ENCODE measurements around the gene SASH3.

The SASH3 gene

DNA sequence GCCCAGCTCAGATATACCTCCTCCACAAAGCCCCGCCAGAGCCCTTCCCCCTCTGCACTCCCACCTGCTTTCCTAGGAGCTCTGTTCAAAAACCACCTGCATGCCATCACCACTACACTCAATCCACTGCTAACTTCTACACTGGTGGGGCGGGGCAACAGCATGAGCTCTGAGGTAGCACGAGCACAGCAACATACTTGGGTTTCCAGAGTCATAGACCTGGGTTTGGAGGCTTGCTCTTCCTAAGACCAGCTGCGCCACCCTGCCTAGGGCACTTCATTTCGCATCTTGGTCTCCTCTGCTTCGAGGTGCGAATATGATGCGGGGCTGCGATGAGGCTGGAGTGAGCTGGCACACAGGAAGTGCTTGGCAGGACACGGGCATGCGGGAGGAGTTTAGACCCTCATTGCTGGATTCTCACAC lies 3.6 kb downstream of the SASH3 start:
- DNase-seq (ENCODE audit: low spot score), result no peak

GRCh38 chrX:129784371-129784770 lies 4.6 kb downstream of the SASH3 start:
- no peak for DNase-seq (ENCODE audit: low spot score)

DNA sequence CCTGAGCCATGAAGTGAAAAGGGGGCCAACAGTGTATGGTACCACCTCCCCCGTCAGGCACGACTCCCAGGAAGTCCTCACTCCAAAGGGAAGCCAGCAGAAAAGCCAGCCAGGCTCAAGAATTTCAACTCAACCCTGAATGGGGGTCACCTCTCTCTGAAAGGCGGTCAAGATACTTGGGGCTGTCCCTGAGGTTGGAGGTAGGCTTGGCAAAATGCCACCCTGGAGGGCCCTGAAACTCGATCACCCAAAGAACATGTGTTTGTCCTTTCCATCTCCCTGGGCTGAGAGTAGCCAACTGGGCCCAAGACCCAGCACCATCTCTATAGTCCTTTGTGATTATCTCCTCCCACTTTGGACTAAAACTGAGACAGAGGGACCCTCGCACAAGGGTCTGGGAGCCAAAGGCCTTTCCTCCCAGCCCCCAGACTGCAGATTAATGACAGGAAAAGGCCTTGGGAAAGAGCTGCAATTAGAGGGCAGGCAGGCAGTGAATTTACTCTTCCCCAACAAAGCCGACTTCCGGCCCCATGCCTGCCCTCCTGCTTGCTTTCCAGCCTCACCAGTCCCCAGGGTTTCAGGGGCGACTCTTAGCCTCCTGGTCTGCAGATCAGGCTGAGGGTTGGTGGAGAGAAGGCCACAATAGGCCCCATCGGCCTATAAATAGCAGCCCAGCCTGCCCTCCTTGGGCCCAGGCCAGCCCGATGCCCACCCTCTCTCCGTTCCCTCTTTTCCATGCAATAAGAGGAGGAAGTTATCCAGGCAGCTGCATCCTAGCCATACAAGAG lies 5.6 kb downstream of the SASH3 start:
- DNase-seq (ENCODE audit: low spot score), result no peak

GRCh38 chrX:129786210-129786651 lies 6.5 kb downstream of the SASH3 start:
- no peak for DNase-seq (ENCODE audit: low spot score)

DNA sequence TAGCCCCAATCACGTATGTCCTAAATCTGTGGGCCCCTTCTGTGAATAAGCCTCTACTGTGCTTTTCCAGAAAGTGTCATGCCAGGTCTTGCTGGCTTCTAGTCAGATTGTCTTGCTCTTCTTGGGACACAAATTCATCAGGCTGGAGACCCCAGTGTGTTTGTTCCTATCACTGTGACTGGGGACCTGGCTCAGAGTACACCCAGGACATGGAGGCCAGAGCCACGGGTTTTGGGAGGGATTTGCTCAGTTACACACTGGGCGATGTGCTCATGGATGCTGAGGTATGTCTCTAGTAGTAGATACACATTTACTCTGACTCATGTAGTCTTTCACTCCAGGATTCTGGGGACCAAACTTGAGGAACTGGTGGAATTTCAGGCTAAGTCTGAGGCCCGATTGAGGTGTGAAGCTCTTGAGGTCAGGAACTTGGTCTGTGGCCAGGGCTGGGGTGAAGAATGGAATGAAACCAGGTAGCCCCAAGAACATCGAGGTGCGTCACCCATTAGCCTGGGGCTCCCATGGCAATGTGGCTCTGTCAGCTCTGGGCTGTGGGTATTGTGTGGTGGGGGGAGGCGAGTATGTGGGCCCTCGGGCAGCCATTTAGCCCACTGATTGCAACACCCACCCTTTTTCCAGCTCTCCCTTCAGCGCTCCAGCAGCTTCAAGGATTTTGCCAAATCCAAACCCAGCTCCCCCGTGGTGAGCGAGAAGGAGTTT lies 7.7 kb downstream of the SASH3 start:
- no peak for DNase-seq (ENCODE audit: low spot score)

DNA sequence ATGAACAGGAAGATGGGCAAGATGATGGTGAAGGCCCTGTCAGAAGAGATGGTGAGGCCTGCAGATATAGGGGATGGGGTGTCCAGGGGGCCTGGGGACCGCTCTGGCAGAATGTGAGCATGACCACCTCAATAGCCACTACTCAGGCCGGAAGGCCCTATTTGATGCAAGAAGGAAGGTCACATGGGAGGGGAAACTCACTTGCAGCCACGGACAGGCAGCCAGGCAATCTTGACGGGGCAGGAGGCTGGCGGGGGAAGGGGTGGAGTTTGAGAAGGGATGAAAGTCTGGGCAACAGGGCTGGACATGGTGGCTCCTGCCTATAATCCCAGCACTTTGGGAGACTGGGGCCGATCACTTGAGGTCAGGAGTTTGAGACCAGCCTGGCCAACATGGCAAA lies 8.8 kb downstream of the SASH3 start:
- no peak for DNase-seq (ENCODE audit: low spot score)

DNA sequence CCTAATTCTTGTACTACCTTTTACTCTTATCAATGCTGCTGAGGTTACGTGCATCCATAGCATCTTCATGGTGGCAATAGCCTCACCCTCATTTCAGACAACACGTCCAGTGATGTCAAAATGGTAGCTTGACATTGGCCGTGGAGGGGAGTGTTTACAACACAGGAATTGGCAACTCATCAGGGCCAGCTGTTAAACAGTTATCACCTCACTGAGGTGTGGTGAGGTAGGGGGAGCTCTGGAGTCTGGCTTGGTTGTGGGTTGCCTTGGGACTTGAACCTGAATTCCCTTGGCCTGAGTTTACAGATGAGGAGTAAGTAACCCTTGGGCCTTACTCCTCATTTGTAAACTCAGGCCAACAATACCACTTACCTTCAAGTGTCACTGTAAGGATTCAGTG lies 10.4 kb downstream of the SASH3 start:
- DNase-seq (ENCODE audit: low spot score), result no peak

GRCh38 chrX:129790808-129791207 lies 11.1 kb downstream of the SASH3 start:
- no peak for DNase-seq (ENCODE audit: low spot score)

DNA sequence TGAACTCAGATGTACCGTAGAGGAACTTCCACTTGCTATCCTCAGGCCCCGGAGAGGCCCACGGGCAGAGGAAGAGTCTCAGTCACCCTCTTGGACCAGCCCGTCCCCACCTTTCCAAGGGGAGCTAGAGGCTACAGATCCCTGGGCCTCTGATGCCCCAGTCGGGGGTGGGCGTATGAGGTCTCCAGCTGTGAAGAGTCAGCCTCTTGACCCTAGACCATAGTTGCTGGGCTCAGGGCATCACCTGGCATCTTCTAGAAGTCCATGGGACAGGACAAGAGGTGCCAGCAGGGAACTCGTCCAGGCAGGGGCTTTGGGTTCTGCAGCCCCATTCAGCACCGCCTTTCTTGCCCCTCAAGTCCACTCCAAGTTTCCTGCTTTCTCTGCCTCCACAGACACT lies 11.6 kb downstream of the SASH3 start:
- no peak for DNase-seq (ENCODE audit: low spot score)

- DNase-seq (ENCODE audit: low spot score), result no peak
Observed at GRCh38 chrX:129791961-129792570, 12.3 kb downstream of the SASH3 start.

DNA sequence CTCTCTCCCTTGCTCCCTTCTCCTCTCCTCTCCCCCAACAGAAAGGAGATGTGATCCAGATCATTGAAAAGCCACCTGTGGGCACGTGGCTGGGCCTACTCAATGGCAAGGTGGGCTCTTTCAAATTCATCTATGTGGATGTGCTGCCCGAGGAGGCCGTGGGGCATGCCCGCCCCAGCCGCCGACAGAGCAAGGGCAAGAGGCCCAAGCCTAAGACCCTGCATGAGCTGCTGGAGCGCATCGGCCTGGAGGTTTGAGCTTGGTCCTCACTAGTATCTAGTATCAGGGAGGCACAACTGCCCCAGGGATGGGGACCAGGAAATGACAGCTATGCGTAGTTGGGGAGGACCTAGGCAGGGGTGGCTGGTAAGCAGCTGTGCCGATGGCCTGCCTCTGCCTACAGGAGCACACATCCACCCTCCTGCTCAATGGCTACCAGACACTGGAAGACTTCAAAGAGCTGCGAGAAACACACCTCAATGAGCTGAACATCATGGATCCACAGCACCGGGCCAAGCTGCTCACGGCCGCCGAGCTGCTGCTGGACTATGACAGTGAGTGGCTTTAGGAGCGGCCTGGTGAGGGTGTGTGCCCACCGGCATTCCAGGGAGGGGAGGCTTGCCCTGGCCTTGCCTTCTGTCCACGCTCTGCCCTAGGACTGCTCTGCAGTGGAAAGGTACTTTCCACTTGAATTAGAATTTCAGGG lies 13.0 kb downstream of the SASH3 start:
- no peak for DNase-seq (ENCODE audit: low spot score)

DNA sequence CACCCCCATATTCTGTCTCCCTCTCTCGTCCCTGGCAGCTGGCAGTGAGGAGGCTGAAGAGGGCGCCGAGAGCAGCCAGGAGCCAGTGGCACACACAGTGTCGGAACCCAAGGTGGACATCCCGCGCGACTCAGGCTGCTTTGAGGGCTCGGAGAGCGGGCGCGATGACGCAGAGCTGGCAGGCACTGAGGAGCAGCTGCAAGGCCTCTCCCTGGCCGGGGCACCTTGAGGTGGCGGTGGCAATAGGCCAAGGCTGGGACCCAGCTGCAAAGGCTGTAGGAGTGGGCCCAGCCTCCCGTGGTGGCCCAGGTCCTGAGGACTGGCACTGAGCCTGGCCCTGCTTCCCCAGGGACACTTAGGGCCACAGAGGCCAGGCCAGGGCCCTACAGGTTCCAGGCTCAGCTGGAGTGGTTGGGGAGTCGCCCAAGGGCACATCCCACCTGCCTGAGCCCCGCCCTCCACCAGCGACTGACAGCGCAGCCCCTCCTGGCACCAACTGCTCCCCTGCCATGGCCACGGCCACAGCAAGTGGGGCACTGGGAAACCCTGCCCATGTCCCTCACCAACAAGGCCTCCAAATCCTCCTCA lies 13.9 kb downstream of the SASH3 start:
- no peak for DNase-seq (ENCODE audit: low spot score)

- DNase-seq (ENCODE audit: low spot score), result no peak
Observed at GRCh38 chrX:129795584-129795983, 15.8 kb downstream of the SASH3 start.

DNA sequence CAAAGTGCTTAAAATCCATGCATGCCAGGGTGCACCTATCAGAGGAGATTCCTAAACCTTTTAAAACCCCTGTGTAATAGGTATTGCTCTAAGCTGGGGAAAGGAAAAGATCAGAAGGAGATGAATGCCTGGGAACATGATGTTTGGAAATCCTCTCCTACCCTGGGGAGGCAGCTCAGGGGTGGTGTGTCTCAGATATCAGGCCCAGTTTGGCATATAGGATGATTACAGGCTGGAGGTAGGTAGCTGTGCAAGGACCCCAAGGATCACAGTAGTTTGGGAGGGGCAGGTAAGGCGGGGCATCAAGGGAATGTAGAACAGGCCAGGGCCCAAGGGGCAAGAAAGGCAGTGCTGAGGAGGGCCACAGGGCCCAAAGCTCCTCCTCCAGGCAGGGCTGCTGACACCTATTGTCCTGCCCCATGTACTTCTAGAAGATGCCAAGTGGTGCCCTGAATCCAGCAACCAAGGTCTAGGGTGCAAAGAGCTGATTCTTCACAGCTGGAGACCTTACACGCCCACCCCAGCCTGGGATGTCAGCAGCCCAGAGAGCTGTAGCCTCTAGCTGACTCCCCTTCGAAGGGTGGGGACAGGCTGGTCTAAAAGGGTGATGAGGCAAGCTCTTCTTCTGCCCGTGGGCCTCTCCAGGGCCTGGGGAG lies 17.6 kb downstream of the SASH3 start:
- no peak for DNase-seq (ENCODE audit: low spot score)

DNA sequence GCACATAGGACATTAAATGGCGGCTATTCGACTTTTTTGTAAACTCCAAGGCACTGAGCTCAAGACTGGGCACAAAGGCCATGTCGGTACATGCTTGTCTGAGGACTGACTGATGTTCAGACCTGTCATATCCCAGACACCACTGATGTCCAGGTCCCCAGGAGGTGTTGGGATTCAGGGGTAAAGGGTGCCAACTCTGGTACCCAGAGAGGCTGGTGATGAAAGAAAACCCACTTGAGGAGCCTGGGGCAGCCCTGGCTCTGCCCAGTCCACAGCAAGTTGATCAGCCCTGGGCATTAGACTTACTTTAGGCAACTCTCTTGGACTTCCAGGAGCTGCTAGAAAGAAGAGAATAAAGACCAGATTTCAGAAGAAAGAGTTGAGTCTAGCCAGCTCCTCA lies 18.7 kb downstream of the SASH3 start:
- DNase-seq (ENCODE audit: low spot score), result no peak

DNA sequence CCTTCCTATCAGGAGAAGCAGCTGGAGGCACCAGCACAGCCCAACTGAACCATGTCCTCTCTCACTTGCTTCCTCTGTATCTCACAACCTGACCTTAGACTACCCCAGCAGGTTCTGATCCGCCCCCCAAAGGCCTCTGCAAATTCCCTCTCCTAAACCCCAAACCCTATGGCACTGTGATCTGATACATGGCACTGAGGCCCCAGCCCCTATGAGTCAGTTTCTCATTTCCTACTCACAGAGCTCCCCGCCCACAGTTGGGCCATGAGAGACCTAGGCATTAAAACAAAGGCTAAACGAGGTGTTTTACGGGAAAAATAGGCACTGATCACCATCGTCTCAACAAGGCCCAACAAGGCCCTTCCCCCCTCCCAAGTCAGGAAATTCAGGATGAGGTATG lies 19.1 kb downstream of the SASH3 start:
- DNase-seq (ENCODE audit: low spot score), result no peak

DNA sequence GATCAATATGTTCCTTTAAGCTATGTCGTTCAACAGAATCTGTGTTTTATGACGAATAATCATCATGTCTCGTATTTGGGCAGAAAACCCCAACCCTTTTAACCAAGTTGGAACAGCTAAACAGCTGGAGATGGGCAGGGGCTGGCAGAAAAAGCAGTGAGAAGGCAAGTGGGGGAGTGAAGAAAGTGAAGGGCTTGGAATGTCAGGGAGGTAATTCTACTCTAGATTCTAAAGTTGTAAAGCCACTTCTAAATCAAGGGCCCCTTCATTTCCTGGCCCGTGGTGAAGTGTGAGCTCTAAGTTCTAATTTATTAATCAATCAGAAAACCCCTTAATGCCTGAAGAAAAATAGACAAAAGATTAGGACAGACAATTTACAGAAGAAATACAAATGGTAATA lies 20.4 kb downstream of the SASH3 start:
- no peak for DNase-seq (ENCODE audit: low spot score)

GRCh38 chrX:129802863-129803262 lies 23.1 kb downstream of the SASH3 start:
- no peak for DNase-seq (ENCODE audit: low spot score)

- DNase-seq (ENCODE audit: low spot score), result no peak
Observed at GRCh38 chrX:129804806-129805205, 25.1 kb downstream of the SASH3 start.

DNA sequence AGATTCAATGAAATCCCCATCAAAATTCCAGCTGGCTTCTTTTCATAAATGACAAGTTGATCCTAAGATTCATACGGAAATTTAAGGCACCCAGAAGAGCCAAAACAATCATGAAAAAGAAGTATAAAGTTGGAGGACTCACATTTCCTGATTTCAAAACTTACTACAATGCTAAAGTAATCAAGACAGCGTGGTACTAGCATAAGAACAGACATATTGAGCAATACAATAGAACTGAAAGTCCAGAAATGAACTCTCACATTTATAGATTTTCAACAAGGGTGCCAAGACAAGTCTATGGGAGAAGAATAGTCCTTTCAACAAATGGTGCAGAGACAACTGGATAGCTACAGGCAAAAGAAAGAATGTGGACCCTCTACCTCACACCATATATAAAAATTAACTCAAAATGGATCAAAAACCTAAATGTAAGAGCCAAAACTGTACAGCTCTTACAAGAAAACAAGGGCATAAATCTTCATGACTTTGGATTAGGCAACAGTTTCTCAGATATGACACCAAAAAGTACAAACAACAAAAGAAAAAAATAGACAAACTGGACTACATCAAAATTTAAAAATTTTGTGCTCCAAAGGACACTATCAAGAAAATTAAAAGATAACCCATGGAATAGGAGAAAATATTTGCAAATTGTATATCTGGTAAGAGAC lies 28.5 kb downstream of the SASH3 start:
- DNase-seq (ENCODE audit: low spot score), result no peak

Measured in D341Med (cell line).